ENCODE measurements around the gene MICAL2.

MICAL2 gene

GRCh38 chr11:12156301-12157140 lies 46.1 kb downstream of the MICAL2 start:
- no peak for DNase-seq (ENCODE audit: low spot score)

- no peak for DNase-seq (ENCODE audit: low spot score)
Observed at GRCh38 chr11:12157241-12157661, 46.9 kb downstream of the MICAL2 start.

GRCh38 chr11:12158909-12159308 lies 48.5 kb downstream of the MICAL2 start:
- DNase-seq (ENCODE audit: low spot score): no peak

GRCh38 chr11:12159351-12160099 lies 49.1 kb downstream of the MICAL2 start:
- DNase-seq (ENCODE audit: low spot score): no peak

- no peak for DNase-seq (ENCODE audit: low spot score)
Observed at GRCh38 chr11:12160231-12160630, 49.8 kb downstream of the MICAL2 start.

- DNase-seq (ENCODE audit: low spot score): no peak
Observed at GRCh38 chr11:12160680-12161079, 50.3 kb downstream of the MICAL2 start.

- DNase-seq (ENCODE audit: low spot score): no peak
Observed at GRCh38 chr11:12161137-12161536, 50.7 kb downstream of the MICAL2 start.

GRCh38 chr11:12161603-12162350 lies 51.4 kb downstream of the MICAL2 start:
- DNase-seq (ENCODE audit: low spot score): no peak

- DNase-seq (ENCODE audit: low spot score): no peak
Observed at GRCh38 chr11:12162652-12163051, 52.3 kb downstream of the MICAL2 start.

GRCh38 chr11:12163181-12163941 lies 53.0 kb downstream of the MICAL2 start:
- peak; percentile 75 for DNase-seq (ENCODE audit: low spot score)

GRCh38 chr11:12164061-12165014 lies 53.9 kb downstream of the MICAL2 start:
- DNase-seq (ENCODE audit: low spot score): peak; percentile 91

- no peak for DNase-seq (ENCODE audit: low spot score)
Observed at GRCh38 chr11:12165237-12165875, 55.0 kb downstream of the MICAL2 start.

- DNase-seq (ENCODE audit: low spot score): no peak
Observed at GRCh38 chr11:12166299-12167060, 56.1 kb downstream of the MICAL2 start.

GRCh38 chr11:12167061-12168000 lies 56.9 kb downstream of the MICAL2 start:
- DNase-seq (ENCODE audit: low spot score): peak; percentile 98

GRCh38 chr11:12168114-12168513 lies 57.7 kb downstream of the MICAL2 start:
- DNase-seq (ENCODE audit: low spot score): no peak

- DNase-seq (ENCODE audit: low spot score): no peak
Observed at GRCh38 chr11:12169822-12170221, 59.4 kb downstream of the MICAL2 start.

GRCh38 chr11:12170501-12170900 lies 60.1 kb downstream of the MICAL2 start:
- no peak for DNase-seq (ENCODE audit: low spot score)

GRCh38 chr11:12170984-12171383 lies 60.6 kb downstream of the MICAL2 start:
- DNase-seq (ENCODE audit: low spot score): no peak
